Measurements from ENCODE around the gene SERPINB7.
"Not testable (repeated sequence)": the region's sequence is repeated elsewhere in the genome, so short reads cannot be mapped to it uniquely, and the experiment has no call there.

The SERPINB7 gene

GRCh38 chr18:63749489-63749888 lies 25.7 kb upstream of the SERPINB7 start:
- H3K36me3 ChIP-seq (ENCODE audit: insufficient read depth, insufficient read length, low read length) = no peaks in the 10 kb centered on the region
- no peak for DNase-seq (ENCODE audit: low read depth, low spot score)
- TF ChIP-seq ZNF274 (IDR thresholded peaks at IDR 0.05; ENCODE audit: low read depth, low read length) (no peak), YY1 (IDR thresholded peaks at IDR 0.05; ENCODE audit: insufficient read depth, insufficient read length) (no peak), SUZ12 (IDR thresholded peaks at IDR 0.05; ENCODE audit: extremely low read depth, insufficient read depth, insufficient read length) (no peak)
- H3K9me3 ChIP-seq (ENCODE audit: insufficient read depth, low read length) = no peaks in the 10 kb centered on the region
- no peak overlapping the region for H3K4me3 ChIP-seq (ENCODE audit: insufficient read length, low read depth)
- H3K9ac ChIP-seq (ENCODE audit: insufficient read length, low read depth) = no peak overlapping the region
- no peaks in the 10 kb centered on the region for H3K27me3 ChIP-seq (ENCODE audit: insufficient read depth, insufficient read length)
- H3K4me1 ChIP-seq (ENCODE audit: insufficient read depth, insufficient read length) = no peaks in the 10 kb centered on the region

GRCh38 chr18:63752636-63753035 lies 22.6 kb upstream of the SERPINB7 start:
- Histone ChIP-seq H3K4me3 (ENCODE audit: insufficient read length, low read depth) (no peak overlapping the region), H3K4me1 (ENCODE audit: insufficient read depth, insufficient read length) (no peaks in the 10 kb centered on the region), H3K9ac (ENCODE audit: insufficient read length, low read depth) (no peak overlapping the region), H3K27me3 (ENCODE audit: insufficient read depth, insufficient read length) (no peaks in the 10 kb centered on the region), H3K9me3 (ENCODE audit: insufficient read depth, low read length) (no peaks in the 10 kb centered on the region), H3K36me3 (ENCODE audit: insufficient read depth, insufficient read length, low read length) (no peaks in the 10 kb centered on the region)
- TF ChIP-seq ZNF274 (IDR thresholded peaks at IDR 0.05; ENCODE audit: low read depth, low read length) (no peak), SUZ12 (IDR thresholded peaks at IDR 0.05; ENCODE audit: extremely low read depth, insufficient read depth, insufficient read length) (no peak), YY1 (IDR thresholded peaks at IDR 0.05; ENCODE audit: insufficient read depth, insufficient read length) (no peak)
- DNase-seq (ENCODE audit: low read depth, low spot score) = no peak

GRCh38 chr18:63753676-63754075 lies 21.5 kb upstream of the SERPINB7 start:
- TF ChIP-seq ZNF274 (IDR thresholded peaks at IDR 0.05; ENCODE audit: low read depth, low read length) = no peak
- TF ChIP-seq SUZ12 (IDR thresholded peaks at IDR 0.05; ENCODE audit: extremely low read depth, insufficient read depth, insufficient read length) = no peak
- TF ChIP-seq YY1 (IDR thresholded peaks at IDR 0.05; ENCODE audit: insufficient read depth, insufficient read length) = no peak
- Histone ChIP-seq H3K27me3 (ENCODE audit: insufficient read depth, insufficient read length) (no peaks in the 10 kb centered on the region), H3K9ac (ENCODE audit: insufficient read length, low read depth) (no peak overlapping the region), H3K4me1 (ENCODE audit: insufficient read depth, insufficient read length) (no peaks in the 10 kb centered on the region), H3K9me3 (ENCODE audit: insufficient read depth, low read length) (no peaks in the 10 kb centered on the region), H3K36me3 (ENCODE audit: insufficient read depth, insufficient read length, low read length) (no peaks in the 10 kb centered on the region), H3K4me3 (ENCODE audit: insufficient read length, low read depth) (no peak overlapping the region)
- DNase-seq (ENCODE audit: low read depth, low spot score) = no peak

GRCh38 chr18:63757541-63757940 lies 17.7 kb upstream of the SERPINB7 start:
- no peak for TF ChIP-seq ZNF274 (IDR thresholded peaks at IDR 0.05; ENCODE audit: low read depth, low read length)
- no peak for TF ChIP-seq YY1 (IDR thresholded peaks at IDR 0.05; ENCODE audit: insufficient read depth, insufficient read length)
- TF ChIP-seq SUZ12 (IDR thresholded peaks at IDR 0.05; ENCODE audit: extremely low read depth, insufficient read depth, insufficient read length) = no peak
- Histone ChIP-seq H3K4me1 (ENCODE audit: insufficient read depth, insufficient read length) (no peaks in the 10 kb centered on the region), H3K36me3 (ENCODE audit: insufficient read depth, insufficient read length, low read length) (no peaks in the 10 kb centered on the region), H3K4me3 (ENCODE audit: insufficient read length, low read depth) (no peak overlapping the region), H3K9me3 (ENCODE audit: insufficient read depth, low read length) (no peaks in the 10 kb centered on the region), H3K9ac (ENCODE audit: insufficient read length, low read depth) (no peak overlapping the region), H3K27me3 (ENCODE audit: insufficient read depth, insufficient read length) (no peaks in the 10 kb centered on the region)
- no peak for DNase-seq (ENCODE audit: low read depth, low spot score)

- Histone ChIP-seq H3K4me3 (ENCODE audit: insufficient read length, low read depth) (no peak overlapping the region), H3K9me3 (ENCODE audit: insufficient read depth, low read length) (no peaks in the 10 kb centered on the region), H3K27me3 (ENCODE audit: insufficient read depth, insufficient read length) (no peaks in the 10 kb centered on the region), H3K9ac (ENCODE audit: insufficient read length, low read depth) (no peak overlapping the region), H3K4me1 (ENCODE audit: insufficient read depth, insufficient read length) (no peaks in the 10 kb centered on the region), H3K36me3 (ENCODE audit: insufficient read depth, insufficient read length, low read length) (no peaks in the 10 kb centered on the region)
- TF ChIP-seq ZNF274 (IDR thresholded peaks at IDR 0.05; ENCODE audit: low read depth, low read length) = no peak
- TF ChIP-seq SUZ12 (IDR thresholded peaks at IDR 0.05; ENCODE audit: extremely low read depth, insufficient read depth, insufficient read length) = no peak
- TF ChIP-seq YY1 (IDR thresholded peaks at IDR 0.05; ENCODE audit: insufficient read depth, insufficient read length) = no peak
- DNase-seq (ENCODE audit: low read depth, low spot score) = no peak
Measured at GRCh38 chr18:63758615-63759240, 16.5 kb upstream of the SERPINB7 start.

GRCh38 chr18:63759786-63760185 lies 15.4 kb upstream of the SERPINB7 start:
- H3K9me3 ChIP-seq (ENCODE audit: insufficient read depth, low read length); DNase-seq (ENCODE audit: low read depth, low spot score); H3K27me3 ChIP-seq (ENCODE audit: insufficient read depth, insufficient read length); H3K9ac ChIP-seq (ENCODE audit: insufficient read length, low read depth); H3K4me3 ChIP-seq (ENCODE audit: insufficient read length, low read depth); H3K36me3 ChIP-seq (ENCODE audit: insufficient read depth, insufficient read length, low read length); H3K4me1 ChIP-seq (ENCODE audit: insufficient read depth, insufficient read length): not testable (repeated sequence)

- H3K27me3 ChIP-seq (ENCODE audit: insufficient read depth, insufficient read length) = no peaks in the 10 kb centered on the region
- TF ChIP-seq YY1 (IDR thresholded peaks at IDR 0.05; ENCODE audit: insufficient read depth, insufficient read length) (no peak), SUZ12 (IDR thresholded peaks at IDR 0.05; ENCODE audit: extremely low read depth, insufficient read depth, insufficient read length) (no peak), ZNF274 (IDR thresholded peaks at IDR 0.05; ENCODE audit: low read depth, low read length) (no peak)
- no peak overlapping the region for H3K4me3 ChIP-seq (ENCODE audit: insufficient read length, low read depth)
- no peaks in the 10 kb centered on the region for H3K4me1 ChIP-seq (ENCODE audit: insufficient read depth, insufficient read length)
- no peaks in the 10 kb centered on the region for H3K9me3 ChIP-seq (ENCODE audit: insufficient read depth, low read length)
- no peak overlapping the region for H3K9ac ChIP-seq (ENCODE audit: insufficient read length, low read depth)
- DNase-seq (ENCODE audit: low read depth, low spot score) = no peak
- H3K36me3 ChIP-seq (ENCODE audit: insufficient read depth, insufficient read length, low read length) = no peaks in the 10 kb centered on the region
Measured at GRCh38 chr18:63762518-63762917, 12.7 kb upstream of the SERPINB7 start.

All from NT2/D1 (cell line).